WTC11 (cell line): ENCODE measurements around the gene ANKRD27. TPM values are rescaled to one million over a fixed set of nuclear protein-coding genes. Genes with fewer than 3 reads are reported as not detected.

Experiments
- ATF2 ChIP-seq: sonication (generic); formaldehyde crosslinking; IDR thresholded peaks from 2 replicates; pipeline ENCODE4 v1.8.1; 2022; ENCODE audit warnings: low read depth, missing genetic modification reagents, borderline replicate concordance
- ATF3 ChIP-seq: sonication (generic); formaldehyde crosslinking; conservative IDR thresholded peaks from 2 replicates; pipeline ENCODE4 v1.8.1; 2022; ENCODE audit warnings: mild to moderate bottlenecking, missing genetic modification reagents
- EMX1 ChIP-seq: fragments of 250-450 bp; sonication (Bioruptor Pico); IDR thresholded peaks from 2 replicates; pipeline ENCODE4 v1.8.0; 2021; ENCODE audit warnings: mild to moderate bottlenecking
- ERG ChIP-seq: fragments of 250-450 bp; sonication (Bioruptor Pico); IDR thresholded peaks from 2 replicates; pipeline ENCODE4 v1.8.0; 2021; ENCODE audit warnings: mild to moderate bottlenecking
- ESRRA ChIP-seq: sonication (generic); formaldehyde crosslinking; IDR thresholded peaks from 2 replicates; pipeline ENCODE4 v1.8.1; 2022; ENCODE audit warnings: mild to moderate bottlenecking, missing genetic modification reagents, borderline replicate concordance
- GRHL2 ChIP-seq: fragments of 250-450 bp; sonication (Bioruptor Pico); IDR thresholded peaks from 2 replicates; pipeline ENCODE4 v1.8.0; 2022; ENCODE audit warnings: mild to moderate bottlenecking, moderate library complexity; ENCODE audit not compliant: insufficient replicate concordance, severe bottlenecking
- HMGXB4 ChIP-seq: sonication (generic); formaldehyde crosslinking; IDR thresholded peaks from 2 replicates; pipeline ENCODE4 v1.8.1; 2023; ENCODE audit warnings: mild to moderate bottlenecking, moderate library complexity, missing genetic modification reagents
- MLX ChIP-seq: sonication (generic); formaldehyde crosslinking; IDR thresholded peaks from 2 replicates; pipeline ENCODE4 v1.8.1; 2023; ENCODE audit warnings: mild to moderate bottlenecking, missing genetic modification reagents, moderate library complexity
- MXD4 ChIP-seq: fragments of 250-450 bp; sonication (Bioruptor Pico); IDR thresholded peaks from 2 replicates; pipeline ENCODE4 v1.8.0; 2021; ENCODE audit warnings: mild to moderate bottlenecking, moderate library complexity, borderline replicate concordance
- NFE2L1 ChIP-seq: sonication (generic); formaldehyde crosslinking; IDR thresholded peaks from 2 replicates; pipeline ENCODE4 v1.8.1; 2023; ENCODE audit warnings: missing genetic modification reagents
- NR1H2 ChIP-seq: sonication (generic); formaldehyde crosslinking; IDR thresholded peaks from 2 replicates; pipeline ENCODE4 v1.9.0; 2021; ENCODE audit warnings: mild to moderate bottlenecking, moderate library complexity, missing genetic modification reagents
- NR2C2 ChIP-seq: sonication (generic); formaldehyde crosslinking; IDR thresholded peaks from 2 replicates; pipeline ENCODE4 v1.8.0; 2022; ENCODE audit warnings: mild to moderate bottlenecking, missing genetic modification reagents
- OVOL2 ChIP-seq: fragments of 250-450 bp; sonication (Bioruptor Pico); IDR thresholded peaks from 2 replicates; pipeline ENCODE4 v1.9.0; 2021; ENCODE audit warnings: mild to moderate bottlenecking, borderline replicate concordance
- PRDM15 ChIP-seq: sonication (generic); formaldehyde crosslinking; IDR thresholded peaks from 2 replicates; pipeline ENCODE4 v1.8.0; 2022; ENCODE audit warnings: missing genetic modification reagents
- SMAD4 ChIP-seq: sonication (generic); formaldehyde crosslinking; IDR thresholded peaks from 2 replicates; pipeline ENCODE4 v1.8.0; 2022; ENCODE audit warnings: mild to moderate bottlenecking, missing genetic modification reagents
- SP1 ChIP-seq: sonication (generic); formaldehyde crosslinking; conservative IDR thresholded peaks from 2 replicates; pipeline ENCODE4 v1.8.1; 2022; ENCODE audit warnings: missing genetic modification reagents
- TEAD4 ChIP-seq: sonication (generic); formaldehyde crosslinking; IDR thresholded peaks from 2 replicates; pipeline ENCODE4 v1.8.0; 2022; ENCODE audit warnings: mild to moderate bottlenecking, missing genetic modification reagents
- ZBTB21 ChIP-seq: sonication (generic); formaldehyde crosslinking; IDR thresholded peaks from 2 replicates; pipeline ENCODE4 v1.8.1; 2023; ENCODE audit warnings: mild to moderate bottlenecking, missing genetic modification reagents, borderline replicate concordance
- total RNA-seq: library from RNA; stranded (reverse); gene quantifications from 3 replicates; pipeline ENCODE4 v1.2.3, GENCODE V29; 2021

ANKRD27 gene
- total RNA-seq, 1 experiment from 2014 or later = 48.6 TPM

GRCh38 chr19:32676186-32676894, 1.4 kb upstream of the ANKRD27 start (continued):
- TF ChIP-seq ERG (CRISPR knock-in tag) (no peak), SP1 (CRISPR knock-in tag) (0 out of 2 replicates have a peak, but pooled peaks have one; percentile 31), GRHL2 (CRISPR knock-in tag) (no peak), ESRRA (CRISPR knock-in tag) (no peak), SMAD4 (CRISPR knock-in tag) (no peak), ATF3 (no peak), NFE2L1 (CRISPR knock-in tag) (no peak), EMX1 (CRISPR knock-in tag) (no peak), HMGXB4 (CRISPR knock-in tag) (no peak), ATF2 (CRISPR knock-in tag) (no peak), MXD4 (CRISPR knock-in tag) (no peak), OVOL2 (CRISPR knock-in tag) (no peak), ZBTB21 (CRISPR knock-in tag) (no peak), PRDM15 (no peak), NR2C2 (CRISPR knock-in tag) (peak; percentile 31; the same call in 1 of the 2 replicates), MLX (CRISPR knock-in tag) (no peak), NR1H2 (CRISPR knock-in tag) (no peak), TEAD4 (CRISPR knock-in tag) (no peak)
- TF ChIP-seq, all 79 proteins: peak for 15
